ENCODE data around the gene ATAD3A.
"Not testable (repeated sequence)": the region's sequence is repeated elsewhere in the genome, so short reads cannot be mapped to it uniquely, and the experiment has no call there.

DNA sequence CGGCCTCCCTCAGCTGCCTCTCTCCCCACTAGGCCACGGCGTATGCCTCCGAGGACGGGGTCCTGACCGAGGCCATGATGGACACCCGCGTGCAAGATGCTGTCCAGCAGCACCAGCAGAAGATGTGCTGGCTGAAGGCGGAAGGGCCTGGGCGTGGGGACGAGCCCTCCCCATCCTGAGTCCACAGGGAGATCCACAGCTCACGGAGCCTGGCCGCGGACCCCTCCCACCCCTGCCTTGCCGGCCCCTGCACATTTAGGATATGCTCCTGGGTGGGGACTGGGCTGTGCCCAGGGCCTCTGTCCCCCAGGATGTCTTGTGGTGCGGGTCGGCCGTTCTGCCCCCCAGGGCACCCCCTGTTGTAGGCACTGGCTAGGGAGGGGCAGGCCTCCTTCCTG, 21.9 kb downstream of the ATAD3A start:
- TF ChIP-seq CTCF (conservative IDR thresholded peaks at IDR 0.05 in 1 of 2, IDR thresholded peaks at IDR 0.05 in 1 of 2; ENCODE audit: extremely low read depth in 1 of 2, insufficient read depth in 1 of 2, low read depth in 1 of 2, low read length in 2 of 2); EZH2 (IDR thresholded peaks at IDR 0.05; ENCODE audit: borderline replicate concordance, low read length): not testable (repeated sequence)

All from mammary epithelial cell (primary cell).